ENCODE results near the gene CIBAR2. TPM values are rescaled to one million over a fixed set of nuclear protein-coding genes. Genes with fewer than 3 reads are reported as not detected.
"Not testable (repeated sequence)": the region's sequence is repeated elsewhere in the genome, so short reads cannot be mapped to it uniquely, and the experiment has no call there.

CIBAR2 gene
- total RNA-seq, 1 donor from 2014 or later, result 0.41 TPM

- no peak for DNase-seq (ENCODE audit: low spot score in 2 of 2)
- FAIRE-seq, result no peak
Measured at GRCh38 chr16:85129876-85130704, 17.8 kb upstream of the CIBAR2 start.

GRCh38 chr16:85128079-85128837, 16.0 kb upstream of the CIBAR2 start:
- FAIRE-seq, result no peak
- no peak for DNase-seq (ENCODE audit: low spot score in 2 of 2)

- no peak for FAIRE-seq
Measured at GRCh38 chr16:85127379-85127723, 15.1 kb upstream of the CIBAR2 start.

DNA sequence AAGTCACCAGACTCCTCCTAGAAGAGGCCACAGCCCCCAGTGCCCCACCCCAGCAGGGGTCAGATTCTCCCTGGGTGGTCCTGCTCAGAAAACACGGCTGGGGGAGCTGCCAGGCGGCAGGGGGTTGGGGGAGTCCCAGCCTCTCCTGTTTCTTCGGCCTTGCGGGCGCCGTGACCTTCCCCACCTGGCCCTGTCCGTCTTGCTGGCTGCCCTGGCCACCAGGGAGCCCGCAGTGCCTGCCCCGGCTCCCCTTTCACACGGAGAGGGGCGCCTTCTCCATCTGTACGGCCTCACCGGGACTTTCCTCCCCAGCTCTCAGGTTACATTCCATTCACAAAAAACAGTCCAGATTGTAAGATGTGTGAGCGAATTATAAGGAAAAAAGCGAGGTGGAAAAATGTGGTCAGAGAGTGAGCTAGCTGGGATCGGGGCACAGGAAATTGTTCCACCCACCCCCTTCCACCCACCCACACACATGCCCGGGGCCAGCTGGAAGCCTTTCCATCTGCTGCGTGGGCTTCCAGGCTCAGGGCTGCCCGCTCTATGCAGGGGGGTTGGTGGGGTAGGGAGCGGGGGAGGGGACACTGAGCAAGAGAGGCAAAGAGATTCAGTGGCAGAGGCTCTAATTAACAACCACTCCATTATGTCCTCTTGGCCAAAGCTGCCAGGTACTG, 14.6 kb upstream of the CIBAR2 start:
- DNase-seq (ENCODE audit: low spot score in 2 of 2), result peak in 1 of 2 donors; percentile 69
- FAIRE-seq, result no peak

More at GRCh38 chr16:85127379-85127723, 15.1 kb upstream of the CIBAR2 start:
- DNase-seq (ENCODE audit: low spot score in 2 of 2), result no peak

DNA sequence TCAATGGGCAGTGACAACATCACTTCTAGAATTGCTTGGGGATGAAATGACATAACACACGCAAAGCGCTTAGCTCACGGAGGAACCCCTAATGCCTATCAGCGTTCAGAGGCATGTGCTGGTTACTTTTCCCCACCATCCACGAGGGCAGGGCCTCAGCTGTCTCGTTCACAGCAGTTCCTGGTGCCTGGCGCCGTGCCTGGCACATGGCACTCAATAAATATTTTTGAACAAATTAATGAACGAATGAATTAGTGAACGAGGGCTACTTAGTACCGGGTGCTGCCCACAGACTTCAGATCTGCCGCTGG, 14.1 kb upstream of the CIBAR2 start:
- FAIRE-seq, result no peak
- DNase-seq (ENCODE audit: low spot score in 2 of 2), result no peak

DNA sequence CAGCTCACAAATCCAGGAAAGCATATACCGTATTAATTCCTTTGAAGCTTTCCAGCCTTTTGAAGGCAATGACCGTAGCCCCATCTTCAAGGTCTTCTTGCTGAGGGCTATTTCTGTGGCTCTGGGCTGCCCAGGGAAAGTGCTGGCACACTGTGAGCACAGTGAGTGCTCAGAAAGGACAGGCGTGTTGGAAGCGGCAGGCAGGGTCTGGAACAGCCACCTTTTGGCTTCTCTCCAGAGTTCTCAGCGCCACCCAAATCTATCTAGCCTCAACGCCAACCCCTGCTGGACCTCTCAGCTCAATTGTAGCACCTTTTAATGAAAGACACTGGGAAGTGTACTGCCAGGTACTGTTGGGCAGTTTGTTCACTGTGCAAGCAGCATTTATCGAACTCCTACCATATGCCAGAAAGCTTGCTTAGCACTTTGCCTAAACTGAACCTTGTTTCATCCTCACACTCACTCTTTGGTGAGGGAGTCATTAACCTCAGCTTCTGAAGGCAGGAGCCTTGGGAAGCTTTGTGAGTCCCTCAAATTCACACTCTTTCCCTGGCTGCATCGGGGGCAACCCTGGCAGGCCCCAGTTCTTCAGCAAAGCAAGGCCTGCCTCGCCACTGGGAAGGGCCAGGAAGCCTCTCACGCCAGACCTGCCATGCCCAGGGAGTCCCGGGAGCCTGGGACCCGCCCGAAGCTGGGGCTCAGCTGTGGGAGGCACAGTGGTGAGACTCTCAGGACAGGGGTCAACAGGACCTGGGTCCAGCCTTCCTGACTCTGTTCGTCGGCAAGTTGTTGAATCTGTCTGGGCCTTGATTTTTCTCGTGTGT, 13.5 kb upstream of the CIBAR2 start:
- no peak for FAIRE-seq
- DNase-seq (ENCODE audit: low spot score in 2 of 2), result no peak

DNA sequence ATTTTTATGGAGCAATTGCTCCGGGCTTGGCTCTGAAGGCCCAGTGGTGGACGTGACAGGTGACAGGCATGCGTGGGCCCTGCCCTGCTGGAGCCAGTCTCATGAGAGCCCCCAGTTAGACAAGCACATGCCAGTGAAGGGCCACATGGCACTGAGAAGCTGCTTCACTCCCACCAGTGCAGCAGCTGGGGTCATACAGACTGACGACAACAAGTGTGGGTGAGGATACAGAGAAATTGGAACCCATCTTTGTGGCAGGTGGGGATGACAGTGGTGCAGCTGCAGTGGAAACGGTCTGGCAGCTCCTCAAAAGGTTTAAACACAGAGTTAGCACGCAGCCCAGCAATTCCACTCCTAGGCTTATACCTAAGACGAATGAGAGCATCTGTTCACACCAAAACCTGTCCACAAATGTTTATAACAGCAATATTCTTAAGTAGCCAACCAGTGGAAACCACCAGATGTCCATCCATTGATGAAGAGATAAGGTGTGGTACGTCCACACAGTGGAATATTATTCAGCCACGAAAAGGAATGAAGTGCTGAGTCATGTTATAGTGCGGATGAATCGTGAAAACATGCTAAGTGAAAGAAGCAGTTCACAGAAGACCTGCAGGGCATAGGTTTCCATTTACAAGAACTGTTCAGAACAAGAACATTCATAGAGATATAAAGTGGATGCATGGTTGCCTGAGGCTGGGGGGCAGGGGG, 12.5 kb upstream of the CIBAR2 start:
- no peak for FAIRE-seq
- no peak for DNase-seq (ENCODE audit: low spot score in 2 of 2)

DNA sequence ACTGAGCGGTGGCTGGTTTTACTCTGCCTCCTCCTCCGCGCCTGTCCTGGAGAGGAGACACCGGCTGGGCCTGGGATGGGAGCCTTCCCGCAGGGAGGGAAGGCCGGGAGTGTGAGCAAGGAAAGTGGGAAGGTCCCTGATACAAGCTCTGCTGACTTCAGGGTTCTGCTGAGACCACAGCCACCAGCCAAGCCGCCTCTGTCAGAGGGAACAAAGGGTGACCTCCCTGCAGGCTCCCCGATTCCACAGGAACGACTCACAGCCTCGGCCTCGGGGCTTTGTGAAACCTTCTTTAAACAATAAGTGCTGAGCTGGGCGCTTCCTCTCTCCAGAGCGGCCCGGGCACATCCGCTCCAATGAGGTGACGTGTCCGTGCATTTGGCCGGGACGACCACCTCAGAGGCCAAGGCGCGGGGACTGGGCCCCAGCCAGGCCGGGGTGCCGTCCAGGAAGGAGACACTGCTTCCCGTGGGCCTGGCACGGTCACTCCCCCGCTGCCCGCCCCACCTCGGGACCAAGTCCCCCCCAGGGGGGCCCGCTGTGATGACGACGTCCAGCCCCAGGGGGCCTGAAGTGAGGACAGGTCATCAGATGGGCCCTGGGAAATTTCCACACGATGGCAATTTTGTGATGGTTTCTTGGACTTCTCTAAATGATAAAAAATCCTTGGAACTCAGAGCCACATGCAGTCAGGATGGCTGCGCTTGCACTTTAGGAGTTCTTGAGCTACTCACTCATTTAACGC, 11.8 kb upstream of the CIBAR2 start:
- DNase-seq (ENCODE audit: low spot score in 2 of 2) (peak in 1 of 2 donors; percentile 55), FAIRE-seq (no peak)

DNA sequence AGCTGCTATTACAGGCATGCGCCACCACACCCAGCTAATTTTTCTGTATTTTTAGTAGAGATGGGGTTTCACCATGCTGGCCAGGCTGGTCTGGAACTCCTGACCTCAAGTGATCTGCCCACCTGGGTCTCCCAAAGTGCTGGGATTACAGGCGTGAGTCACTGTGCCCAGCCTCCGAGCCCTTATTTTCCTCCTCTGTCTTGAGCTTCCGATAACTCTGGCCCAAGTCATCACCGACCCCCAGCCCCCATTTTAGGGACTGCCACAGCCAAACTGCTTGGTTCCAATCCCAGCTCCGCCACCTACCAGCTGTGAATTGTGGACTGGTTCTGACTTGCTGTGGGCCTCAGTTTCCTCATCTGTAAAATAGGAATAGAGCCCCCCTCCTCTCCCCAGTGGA, 11.2 kb upstream of the CIBAR2 start:
- FAIRE-seq; DNase-seq (ENCODE audit: low spot score in 2 of 2): not testable (repeated sequence)

GRCh38 chr16:85120006-85120340, 7.7 kb upstream of the CIBAR2 start:
- DNase-seq (ENCODE audit: low spot score in 2 of 2), result no peak
- no peak for FAIRE-seq

- FAIRE-seq (no peak), DNase-seq (ENCODE audit: low spot score in 2 of 2) (no peak)
Measured at GRCh38 chr16:85117418-85117817, 5.1 kb upstream of the CIBAR2 start.

GRCh38 chr16:85114909-85115567, 2.8 kb upstream of the CIBAR2 start:
- peak; percentile 83 to 93 for DNase-seq (ENCODE audit: low spot score in 2 of 2)
- no peak for FAIRE-seq

DNA sequence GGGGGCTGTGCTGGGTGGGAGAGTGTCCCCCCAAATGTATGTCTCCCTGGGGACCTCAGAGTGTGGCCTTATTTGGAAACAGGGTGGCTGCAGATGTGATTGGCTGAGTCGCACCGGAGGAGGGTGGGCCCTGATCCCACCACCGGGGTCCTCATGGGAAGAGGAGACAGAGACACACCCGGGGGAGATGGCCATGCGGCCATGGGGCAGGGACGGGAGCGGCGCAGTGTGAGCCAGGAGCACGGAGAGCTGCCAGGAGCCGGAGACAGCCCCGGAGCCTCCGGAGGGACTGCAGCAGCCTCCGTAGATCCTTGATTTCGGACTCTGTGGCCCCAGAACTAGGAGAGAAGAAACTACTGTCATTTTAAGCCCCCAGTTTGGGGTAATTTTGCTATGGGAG, 1.6 kb upstream of the CIBAR2 start:
- DNase-seq (ENCODE audit: low spot score in 2 of 2) (no peak), FAIRE-seq (no peak)

- DNase-seq (ENCODE audit: low spot score in 2 of 2), result no peak
- FAIRE-seq, result no peak
Measured at GRCh38 chr16:85113168-85113733, 979 bp upstream of the CIBAR2 start.

GRCh38 chr16:85111184-85111583, 1.1 kb downstream of the CIBAR2 start:
- no peak for DNase-seq (ENCODE audit: low spot score in 2 of 2)
- no peak for FAIRE-seq

GRCh38 chr16:85110105-85110504, 2.2 kb downstream of the CIBAR2 start:
- DNase-seq (ENCODE audit: low spot score in 2 of 2) (no peak), FAIRE-seq (no peak)

DNA sequence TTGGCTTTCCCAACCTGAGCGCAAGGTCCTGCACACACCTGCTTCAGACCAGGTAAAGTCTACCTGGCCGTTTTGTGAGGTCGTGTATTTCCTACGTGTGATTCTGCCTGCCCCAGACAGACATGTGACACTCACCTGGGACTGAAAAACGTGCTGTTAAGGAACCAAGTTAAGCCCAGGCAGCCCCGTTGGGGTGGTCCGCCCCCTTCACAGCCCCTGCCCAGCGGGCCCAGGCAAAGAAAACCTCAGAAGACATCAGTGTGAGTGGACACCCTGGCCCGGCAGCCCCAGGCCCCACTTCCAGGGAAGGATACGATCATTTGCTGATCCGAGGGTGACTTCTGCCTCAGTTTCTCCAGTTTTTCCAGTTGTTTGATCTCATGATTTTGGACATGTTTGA, 4.7 kb downstream of the CIBAR2 start:
- DNase-seq (ENCODE audit: low spot score in 2 of 2) (no peak), FAIRE-seq (no peak)

DNA sequence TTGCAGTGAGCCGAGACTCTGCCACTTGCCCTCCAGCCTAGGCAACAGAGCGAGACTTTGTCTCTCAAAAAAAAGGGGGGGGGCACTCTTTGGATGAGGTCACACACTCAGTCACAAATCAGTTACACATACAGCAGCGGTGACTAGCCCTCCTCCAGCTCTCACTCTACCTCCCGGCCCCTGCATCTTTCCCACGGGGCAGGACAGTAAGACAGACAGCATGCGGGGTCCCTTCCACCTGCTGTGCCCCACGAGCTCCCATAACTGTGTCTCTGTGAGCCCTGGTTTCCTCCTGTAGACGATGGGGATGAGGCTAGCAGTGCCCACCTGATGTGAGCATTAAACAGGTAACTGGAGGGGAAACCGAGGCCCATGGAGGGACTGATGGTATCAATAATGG, 5.2 kb downstream of the CIBAR2 start:
- FAIRE-seq (no peak), DNase-seq (ENCODE audit: low spot score in 2 of 2) (no peak)

DNA sequence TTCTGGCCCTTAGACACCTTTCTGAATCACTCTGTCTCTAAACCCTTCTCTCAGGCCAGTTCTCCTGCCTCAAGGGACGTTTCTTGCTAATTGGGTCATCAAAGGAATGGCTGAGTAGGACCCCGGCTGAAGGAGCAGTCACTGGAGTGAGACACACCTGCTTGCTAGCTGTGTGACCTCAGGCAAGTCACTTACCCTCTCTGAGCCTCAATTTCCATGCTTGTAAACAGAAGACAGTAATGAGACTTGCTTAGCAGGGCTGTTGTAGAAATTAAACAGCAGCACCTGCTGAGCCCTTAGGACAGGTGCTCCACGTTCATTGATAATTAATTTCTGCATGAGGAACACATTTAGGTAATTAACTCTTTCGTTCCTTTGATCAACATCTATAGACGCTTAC, 6.8 kb downstream of the CIBAR2 start:
- no peak for DNase-seq (ENCODE audit: low spot score in 2 of 2)
- no peak for FAIRE-seq
